Fibroblast of skin of right biceps (primary cell): ENCODE data around the gene RSPH1.

Experiments used
- DNase-seq: peaks from one replicate; pipeline ENCODE4 v3.0.0-alpha.2; 2013

Gene RSPH1

GRCh38 chr21:42512346-42513034, 16.5 kb upstream of the RSPH1 start:
- no peak for DNase-seq

- no peak for DNase-seq
Measured at GRCh38 chr21:42509244-42509643, 13.2 kb upstream of the RSPH1 start.

- DNase-seq = no peak
Measured at GRCh38 chr21:42508371-42508770, 12.3 kb upstream of the RSPH1 start.

GRCh38 chr21:42507418-42507817, 11.4 kb upstream of the RSPH1 start:
- DNase-seq = no peak

GRCh38 chr21:42505090-42505726, 9.2 kb upstream of the RSPH1 start:
- DNase-seq = no peak

- no peak for DNase-seq
Measured at GRCh38 chr21:42503711-42504110, 7.7 kb upstream of the RSPH1 start.

DNA sequence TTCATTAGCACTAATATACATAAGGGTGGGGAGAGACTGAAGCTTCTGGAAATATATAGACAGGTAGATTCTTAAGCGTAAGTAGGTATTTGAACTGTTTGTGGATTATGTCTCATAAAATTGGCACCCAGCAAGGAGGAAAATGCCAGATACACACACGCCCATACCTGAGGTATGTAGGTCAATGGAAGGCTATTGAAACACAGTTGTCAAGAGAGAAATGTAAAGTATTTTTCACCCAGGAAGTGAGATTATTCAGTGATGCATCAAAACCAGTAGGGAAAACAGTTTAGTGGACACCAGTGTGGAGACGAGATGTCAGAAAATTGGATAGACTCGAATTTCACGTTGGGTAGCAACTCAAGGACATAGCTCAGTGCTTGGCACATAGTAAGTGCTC, 4.7 kb upstream of the RSPH1 start:
- DNase-seq = no peak

DNA sequence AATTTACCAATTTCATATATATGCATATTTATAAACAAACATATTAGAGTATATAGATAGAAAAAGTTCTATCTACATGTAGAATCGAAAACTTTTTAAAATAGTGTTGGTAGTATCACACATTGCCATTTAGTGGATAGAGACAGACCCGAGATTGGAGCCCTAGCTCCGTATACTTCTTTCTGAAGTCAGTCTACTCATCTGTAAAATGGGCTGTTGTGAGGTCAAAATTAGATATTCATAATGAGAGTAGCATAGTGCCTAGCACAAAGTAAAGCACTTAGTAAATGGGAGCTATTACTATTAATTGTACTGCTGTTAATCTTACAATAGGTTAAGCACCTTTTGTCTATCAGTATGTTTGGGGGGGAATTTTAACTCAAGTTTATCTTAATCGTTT, 4.2 kb upstream of the RSPH1 start:
- DNase-seq = no peak

DNA sequence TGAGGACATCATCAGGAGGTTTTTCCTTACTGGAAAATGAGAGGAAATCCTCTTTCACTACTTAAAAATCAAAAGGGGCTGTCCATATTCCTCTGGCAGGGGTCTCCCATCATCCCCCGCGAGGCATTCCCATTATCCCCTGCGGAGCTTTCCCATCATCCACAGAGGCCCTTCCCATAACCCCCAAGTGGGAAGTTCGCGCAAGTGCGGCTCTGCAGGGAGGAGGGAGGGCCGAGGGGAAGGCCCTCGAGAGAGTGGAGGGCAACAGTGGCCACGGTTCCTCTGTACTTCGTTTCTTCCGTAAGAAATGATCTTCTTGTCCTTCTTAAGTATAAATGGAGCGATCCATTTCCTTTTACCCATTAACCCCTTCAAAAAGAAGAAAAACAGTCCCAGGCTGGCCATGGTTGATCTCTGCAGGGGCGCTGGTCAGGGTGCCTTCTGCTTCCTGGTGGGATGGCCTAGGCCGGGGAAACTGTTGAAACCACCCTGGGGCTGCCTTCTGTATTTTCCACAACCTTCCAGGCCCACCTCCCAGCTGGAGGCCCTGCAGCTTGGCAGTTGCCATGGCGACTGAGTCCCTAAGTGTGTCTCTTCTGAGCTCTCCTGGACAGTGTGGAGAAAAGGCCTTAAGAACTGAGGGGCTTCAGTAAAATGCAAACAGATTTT, 3.6 kb upstream of the RSPH1 start:
- DNase-seq = no peak

GRCh38 chr21:42498012-42498411, 2.0 kb upstream of the RSPH1 start:
- no peak for DNase-seq

GRCh38 chr21:42496839-42497202, 797 bp upstream of the RSPH1 start:
- DNase-seq = no peak

- DNase-seq = no peak
Measured at GRCh38 chr21:42495765-42496119, 282 bp downstream of the RSPH1 start.

DNA sequence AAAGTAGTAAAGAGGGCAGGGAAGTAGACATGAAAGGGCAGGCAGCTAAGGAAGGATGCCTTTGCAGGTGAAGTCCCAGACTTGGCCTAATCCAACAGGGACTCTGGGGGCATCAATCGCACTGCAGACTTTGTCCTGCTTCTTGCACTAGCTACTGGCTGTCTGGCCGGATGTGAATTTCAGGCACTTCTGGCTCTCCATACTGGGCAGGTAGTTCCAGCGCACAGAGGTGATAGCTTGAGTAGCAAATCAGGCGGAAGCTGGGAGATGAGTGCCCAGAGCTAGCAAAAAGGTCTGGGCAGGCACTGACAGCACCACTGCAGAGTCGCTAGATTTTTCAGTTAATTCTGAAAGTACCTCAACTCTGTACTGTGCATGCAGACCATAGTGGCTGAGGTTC, 997 bp downstream of the RSPH1 start:
- DNase-seq = no peak

- no peak for DNase-seq
Measured at GRCh38 chr21:42493109-42494060, 2.6 kb downstream of the RSPH1 start.

DNA sequence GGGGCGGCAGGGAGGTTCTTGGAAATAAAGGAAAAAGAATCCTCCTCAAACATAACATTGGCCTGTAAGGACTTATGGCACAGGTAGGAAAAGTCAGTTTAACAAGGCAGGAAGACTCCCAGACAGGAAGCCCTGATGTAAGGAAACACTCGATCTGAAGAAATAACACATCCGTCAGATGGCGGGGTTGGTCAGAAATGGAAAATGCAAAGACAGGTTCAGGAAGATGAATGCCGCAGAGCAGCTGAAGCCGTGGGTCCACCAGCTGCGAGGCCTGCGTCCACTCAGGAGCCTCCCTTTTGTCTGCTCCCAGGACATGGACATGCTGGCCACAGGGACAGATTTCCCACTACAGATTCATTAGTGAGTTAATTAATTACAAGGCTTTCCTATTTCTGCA, 3.8 kb downstream of the RSPH1 start:
- no peak for DNase-seq

GRCh38 chr21:42491328-42491727, 4.7 kb downstream of the RSPH1 start:
- DNase-seq = no peak

- no peak for DNase-seq
Measured at GRCh38 chr21:42490720-42491119, 5.3 kb downstream of the RSPH1 start.

GRCh38 chr21:42489991-42490390, 6.0 kb downstream of the RSPH1 start:
- DNase-seq = no peak

DNA sequence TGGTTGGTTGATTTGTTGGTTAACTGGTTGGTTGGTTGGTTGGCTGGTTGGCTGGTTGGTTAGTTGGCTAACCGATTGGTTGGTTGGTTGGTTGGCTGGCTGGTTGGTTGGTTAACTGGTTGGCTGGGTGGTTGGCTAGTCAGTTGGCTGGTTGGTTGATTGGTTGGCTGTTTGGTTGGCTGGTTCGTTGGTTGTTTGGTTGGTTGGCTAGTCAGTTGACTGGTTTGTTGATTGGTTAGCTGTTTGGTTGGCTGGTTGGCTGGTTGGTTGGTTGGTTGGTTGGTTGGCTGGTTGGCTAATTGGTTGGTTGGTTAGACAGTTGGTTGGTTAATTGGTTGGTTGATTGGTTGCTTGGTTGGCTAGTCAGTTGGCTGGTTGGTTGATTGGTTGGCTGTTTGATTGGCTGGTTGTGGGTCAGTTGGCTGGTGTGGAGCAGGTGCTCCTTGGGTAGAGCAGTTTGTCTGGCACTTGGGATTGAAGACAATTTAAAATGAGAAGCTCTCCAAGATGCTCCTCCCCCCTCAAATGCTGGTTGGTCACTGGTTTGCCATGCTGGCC, 6.9 kb downstream of the RSPH1 start:
- no peak for DNase-seq

GRCh38 chr21:42486531-42486930, 9.5 kb downstream of the RSPH1 start:
- no peak for DNase-seq

DNA sequence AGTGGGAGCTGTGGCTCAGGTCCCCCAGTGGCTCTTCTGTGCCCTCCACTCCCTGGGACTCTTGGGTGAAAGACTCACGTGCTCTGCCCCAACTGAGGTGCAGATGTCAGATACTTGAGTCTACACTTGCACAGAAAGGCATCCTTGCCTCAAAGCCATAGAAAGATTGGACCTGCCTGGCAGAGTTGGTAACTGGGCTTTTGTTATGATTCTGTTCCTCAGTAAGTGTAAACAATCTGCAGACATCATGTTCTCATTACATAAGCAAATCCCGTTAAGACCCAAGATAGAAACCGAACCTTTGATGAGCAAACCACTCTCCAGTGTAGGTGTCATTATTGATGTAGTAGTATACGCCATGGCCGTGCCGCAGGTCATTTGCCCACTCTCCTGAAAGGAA, 10.0 kb downstream of the RSPH1 start:
- DNase-seq = no peak

- no peak for DNase-seq
Measured at GRCh38 chr21:42484966-42485365, 11.1 kb downstream of the RSPH1 start.

DNA sequence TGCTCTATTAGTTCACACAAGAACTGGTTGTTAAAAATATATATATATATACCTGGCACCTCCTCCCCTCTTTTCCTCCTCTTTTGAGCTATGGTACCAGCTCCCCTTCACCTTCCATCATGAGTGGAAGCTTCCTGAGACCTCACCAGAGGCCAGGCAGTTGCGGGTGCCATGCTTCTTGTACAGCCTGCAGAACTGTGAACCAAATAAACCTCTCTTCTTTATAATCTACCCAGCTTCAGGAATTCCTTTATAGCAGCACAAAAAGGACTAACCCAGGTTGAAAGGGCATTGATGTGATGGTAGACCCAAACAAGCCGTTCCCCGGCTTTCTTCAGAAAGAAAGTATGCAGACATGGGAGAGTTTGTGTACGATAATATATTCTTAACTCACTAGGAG, 14.9 kb downstream of the RSPH1 start:
- no peak for DNase-seq
